Endodermal cell (in vitro differentiated cells): ENCODE results near the gene DGKH. TPM values are rescaled to one million over a fixed set of nuclear protein-coding genes. Genes with fewer than 3 reads are reported as not detected.

Experiments used
- DNase-seq: peaks from one replicate; pipeline ENCODE4 v3.0.0-alpha.2; 2017
- H3K27ac ChIP-seq: 2 replicates; pipeline ENCODE4 v1.5.1; 2013; ENCODE audit warnings: mild to moderate bottlenecking, low read depth, low read length, moderate library complexity
- H3K27me3 ChIP-seq: 2 replicates; pipeline ENCODE4 v1.6.1; 2013; ENCODE audit warnings: mild to moderate bottlenecking, low read length, moderate library complexity; ENCODE audit not compliant: insufficient read depth, control insufficient read depth, poor library complexity, severe bottlenecking
- H3K36me3 ChIP-seq: 2 replicates; pipeline ENCODE4 v1.7.0; 2013; ENCODE audit warnings: mild to moderate bottlenecking, low read length, moderate library complexity; ENCODE audit not compliant: control insufficient read depth, insufficient read depth
- H3K4me1 ChIP-seq: one replicate; pipeline ENCODE4 v1.7.0; 2013; ENCODE audit warnings: low read length; ENCODE audit not compliant: control insufficient read depth, insufficient read depth
- H3K4me3 ChIP-seq: 2 replicates; pipeline ENCODE4 v1.5.1; 2013; ENCODE audit warnings: mild to moderate bottlenecking, low read length, moderate library complexity
- H3K9ac ChIP-seq: 2 replicates; pipeline ENCODE4 v1.6.1; 2013; ENCODE audit warnings: mild to moderate bottlenecking, low read length, moderate library complexity; ENCODE audit not compliant: poor library complexity, severe bottlenecking; ENCODE audit errors: extremely low read depth
- H3K9me3 ChIP-seq: 2 replicates; pipeline ENCODE4 v1.6.1; 2013; ENCODE audit warnings: mild to moderate bottlenecking, low read length, moderate library complexity; ENCODE audit not compliant: control insufficient read depth
- H3K27ac Mint-ChIP-seq: 2 replicates; pipeline ENCODE4 v1.8.0; 2020; ENCODE audit warnings: mixed read lengths
- H3K27me3 Mint-ChIP-seq: 2 replicates; pipeline ENCODE4 v1.8.0; 2021; ENCODE audit warnings: mild to moderate bottlenecking, mixed read lengths; ENCODE audit not compliant: insufficient read depth
- H3K36me3 Mint-ChIP-seq: 2 replicates; pipeline ENCODE4 v1.8.0; 2020; ENCODE audit warnings: low read depth, mixed read lengths
- H3K4me1 Mint-ChIP-seq: 2 replicates; pipeline ENCODE4 v1.8.0; 2020; ENCODE audit warnings: mixed read lengths
- H3K4me3 Mint-ChIP-seq: 2 replicates; pipeline ENCODE4 v1.8.0; 2020; ENCODE audit warnings: mild to moderate bottlenecking, moderate library complexity, mixed read lengths
- H3K9me3 Mint-ChIP-seq: 2 replicates; pipeline ENCODE4 v1.8.0; 2020; ENCODE audit warnings: mild to moderate bottlenecking, mixed read lengths
- WGBS, 2 experiments: methylation state at CpG; one replicate each; pipeline versions ENCODE4 v1.1.5 to v1.1.7; 2013; ENCODE audit warnings: missing lambda C conversion rate in 2 of 2, mixed read lengths in 1 of 2; ENCODE audit not compliant: insufficient coverage in 1 of 2, insufficient read length in 1 of 2; 5-methylcytosine and 5-hydroxymethylcytosine counted together
- total RNA-seq, 2 donors: library from RNA; stranded (reverse); fragmentation: NEBNext Ultra II Directional in 1 of 2; extraction: Animal tissue kit (Norgen Biotek cat#: 25700) in 1 of 2; gene quantifications; 2 replicates in 1 of 2; 3 replicates in 1 of 2; pipeline ENCODE4 v1.2.1, GENCODE V29; 2021
- TF ChIP-seq, protein P1 (sequence below): fragments of 200-600 bp; sonication (generic); conservative IDR thresholded peaks from 2 replicates; pipeline ENCODE4 v1.5.0; 2021; ENCODE audit warnings: antibody characterized with exemption, mild to moderate bottlenecking

The DGKH gene
- total RNA-seq, 2 donors from 2014 or later = 7.1 to 11.5 TPM

DNA sequence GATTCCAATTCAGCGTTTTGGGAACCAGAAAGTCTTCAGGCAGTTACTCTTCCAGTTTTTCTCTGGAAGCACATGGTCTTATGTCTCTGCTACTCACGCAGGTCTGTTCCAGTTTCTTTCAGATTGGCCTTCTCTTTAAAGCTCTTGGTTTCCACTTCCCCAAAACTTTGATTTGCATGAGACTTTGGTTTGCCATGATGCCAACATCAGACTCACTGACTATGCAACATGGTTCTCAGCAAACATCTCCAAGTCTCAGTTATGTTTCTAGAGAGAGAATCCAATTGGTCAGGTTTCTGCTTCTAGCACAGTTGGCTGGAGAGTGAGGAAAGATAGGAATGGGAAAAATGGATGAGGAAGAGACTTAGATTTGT lies 226.6 kb downstream of the DGKH start:
- WGBS, 2 experiments = 91 to 96% methylated on average over 2 of the region's 2 CpGs
- peaks cover 14% of the 10 kb centered on the region for H3K4me1 Mint-ChIP-seq

DNA sequence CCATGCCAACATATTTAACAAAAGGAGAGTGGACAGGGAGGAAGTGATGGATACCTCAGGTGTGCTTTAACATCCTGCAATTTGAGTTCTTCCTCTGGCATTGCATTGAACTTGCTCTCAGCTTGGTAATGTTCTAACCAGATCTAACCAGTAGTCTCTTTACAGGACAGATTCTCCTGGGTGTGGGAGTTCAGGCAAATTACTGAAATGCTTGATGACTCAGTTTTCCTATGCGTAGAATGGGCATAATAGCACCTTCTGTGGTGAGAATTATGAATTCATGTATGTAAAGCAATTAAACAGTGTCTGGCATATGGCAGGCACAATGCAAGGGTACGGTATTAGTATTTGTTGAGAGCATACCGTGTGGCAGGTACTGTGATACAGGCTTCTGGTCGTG lies 227.1 kb downstream of the DGKH start:
- TF ChIP-seq, protein P1, sequence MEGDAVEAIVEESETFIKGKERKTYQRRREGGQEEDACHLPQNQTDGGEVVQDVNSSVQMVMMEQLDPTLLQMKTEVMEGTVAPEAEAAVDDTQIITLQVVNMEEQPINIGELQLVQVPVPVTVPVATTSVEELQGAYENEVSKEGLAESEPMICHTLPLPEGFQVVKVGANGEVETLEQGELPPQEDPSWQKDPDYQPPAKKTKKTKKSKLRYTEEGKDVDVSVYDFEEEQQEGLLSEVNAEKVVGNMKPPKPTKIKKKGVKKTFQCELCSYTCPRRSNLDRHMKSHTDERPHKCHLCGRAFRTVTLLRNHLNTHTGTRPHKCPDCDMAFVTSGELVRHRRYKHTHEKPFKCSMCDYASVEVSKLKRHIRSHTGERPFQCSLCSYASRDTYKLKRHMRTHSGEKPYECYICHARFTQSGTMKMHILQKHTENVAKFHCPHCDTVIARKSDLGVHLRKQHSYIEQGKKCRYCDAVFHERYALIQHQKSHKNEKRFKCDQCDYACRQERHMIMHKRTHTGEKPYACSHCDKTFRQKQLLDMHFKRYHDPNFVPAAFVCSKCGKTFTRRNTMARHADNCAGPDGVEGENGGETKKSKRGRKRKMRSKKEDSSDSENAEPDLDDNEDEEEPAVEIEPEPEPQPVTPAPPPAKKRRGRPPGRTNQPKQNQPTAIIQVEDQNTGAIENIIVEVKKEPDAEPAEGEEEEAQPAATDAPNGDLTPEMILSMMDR = no peak
- Mint-ChIP-seq H3K9me3 (peaks cover 10% of the 10 kb centered on the region), H3K4me1 (peaks cover 14% of the 10 kb centered on the region), H3K27me3 (no peaks in the 10 kb centered on the region), H3K27ac (no peak overlapping the region), H3K4me3 (no peak overlapping the region), H3K36me3 (no peaks in the 10 kb centered on the region)
- H3K9ac ChIP-seq = no peak overlapping the region
- H3K9me3 ChIP-seq = peaks cover 6% of the 10 kb centered on the region
- no peak overlapping the region for H3K27ac ChIP-seq
- peaks cover 2% of the 10 kb centered on the region for H3K4me1 ChIP-seq
- 93 to 95% methylated on average over 2 to 4 of the region's 4 CpGs for WGBS, 2 experiments
- H3K27me3 ChIP-seq = no peaks in the 10 kb centered on the region
- no peak overlapping the region for H3K4me3 ChIP-seq
- H3K36me3 ChIP-seq = no peaks in the 10 kb centered on the region
- no peak for DNase-seq

More for the DNA sequence above, 226.6 kb downstream of the DGKH start:
- H3K9me3 Mint-ChIP-seq = peaks cover 14% of the 10 kb centered on the region
- no peak overlapping the region for H3K4me3 Mint-ChIP-seq
- no peaks in the 10 kb centered on the region for H3K27me3 ChIP-seq
- DNase-seq = no peak
- no peak overlapping the region for H3K4me3 ChIP-seq
- no peaks in the 10 kb centered on the region for H3K27me3 Mint-ChIP-seq
- peaks cover 2% of the 10 kb centered on the region for H3K4me1 ChIP-seq
- no peak overlapping the region for H3K27ac ChIP-seq
- H3K27ac Mint-ChIP-seq = no peak overlapping the region
- TF ChIP-seq, protein P1 = no peak
- H3K36me3 ChIP-seq = no peaks in the 10 kb centered on the region
- H3K9ac ChIP-seq = no peak overlapping the region
- H3K9me3 ChIP-seq = peaks cover 10% of the 10 kb centered on the region
- peaks cover 4% of the 10 kb centered on the region for H3K36me3 Mint-ChIP-seq

DNA sequence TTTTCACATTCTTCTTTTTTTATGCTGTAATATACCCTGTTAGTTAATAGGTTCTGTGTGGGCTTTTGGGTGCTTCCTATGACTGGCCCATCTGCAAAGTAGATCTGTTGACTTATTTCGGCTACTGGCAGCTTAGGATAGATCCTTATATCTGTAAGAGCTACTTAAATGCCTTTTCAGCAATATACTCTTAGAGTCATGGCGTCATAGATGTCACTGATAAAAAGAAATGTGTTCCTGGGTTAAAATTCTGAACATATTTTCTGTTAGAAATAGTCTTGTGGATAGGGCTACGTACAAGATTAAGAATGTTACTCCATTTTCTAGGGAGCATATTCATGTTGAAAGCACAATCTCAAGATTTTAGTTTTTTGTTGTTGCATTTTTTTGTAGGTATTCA lies 228.2 kb downstream of the DGKH start:
- Mint-ChIP-seq H3K27me3 (no peaks in the 10 kb centered on the region), H3K36me3 (no peaks in the 10 kb centered on the region), H3K4me1 (peaks cover 14% of the 10 kb centered on the region), H3K4me3 (no peak overlapping the region), H3K9me3 (no peaks in the 10 kb centered on the region), H3K27ac (no peak overlapping the region)
- Histone ChIP-seq H3K27ac (no peak overlapping the region), H3K4me3 (no peak overlapping the region), H3K9me3 (no peaks in the 10 kb centered on the region), H3K36me3 (no peaks in the 10 kb centered on the region), H3K9ac (no peak overlapping the region), H3K27me3 (no peaks in the 10 kb centered on the region), H3K4me1 (peaks cover 2% of the 10 kb centered on the region)
- 88 to 92% methylated on average over 2 to 3 of the region's 3 CpGs for WGBS, 2 experiments
- TF ChIP-seq, protein P1 = no peak
- no peak for DNase-seq
